Esophagus squamous epithelium (tissue), 5 donors: Measurements from ENCODE around the gene HOXA4. TPM values are rescaled to one million over a fixed set of nuclear protein-coding genes. Genes with fewer than 3 reads are reported as not detected.

Experiments
- DNase-seq: peaks from one replicate; lab custom pipeline; 2025; lab: John Stamatoyannopoulos, UW
- H3K27ac ChIP-seq, 4 donors: fragments of 200-600 bp; sonication (generic); one replicate each; pipeline ENCODE4 v1.5.1; 2016 to 2019; ENCODE audit warnings: mild to moderate bottlenecking in 1 of 4
- H3K27me3 ChIP-seq, 4 donors: fragments of 200-600 bp; sonication (generic); 1 replicate in 3 of 4; 2 replicates in 1 of 4; pipeline versions ENCODE4 v1.5.1 to v1.6.0; 2017 to 2021; ENCODE audit warnings: antibody characterized with exemption in 1 of 4
- H3K36me3 ChIP-seq, 3 donors: fragments of 200-600 bp; sonication (generic); one replicate each; pipeline ENCODE4 v1.5.1; 2016 to 2019
- H3K4me1 ChIP-seq, 3 donors: fragments of 200-600 bp; sonication (generic); one replicate each; pipeline ENCODE4 v1.5.1; 2017 to 2019
- H3K4me3 ChIP-seq, 4 donors: fragments of 200-600 bp; sonication (generic); 1 replicate in 3 of 4; 2 replicates in 1 of 4; pipeline ENCODE4 v1.5.1; 2016 to 2019; ENCODE audit warnings: mild to moderate bottlenecking in 2 of 4, moderate library complexity in 1 of 4
- H3K9me3 ChIP-seq, 3 donors: fragments of 200-600 bp; sonication (generic); one replicate each; pipeline ENCODE4 v1.5.1; 2016 to 2019
- CTCF ChIP-seq, 6 experiments: fragments of 450-650 bp in 4 of 6; fragments of 200-600 bp in 2 of 6; sonication (generic) in 2 of 6; IDR thresholded peaks; one replicate each; pipeline ENCODE4 v1.5.1; 2016 to 2019; ENCODE audit warnings: antibody characterized with exemption in 6 of 6, mild to moderate bottlenecking in 4 of 6, moderate library complexity in 4 of 6
- POLR2A ChIP-seq, 4 donors: fragments of 450-650 bp; IDR thresholded peaks; one replicate each; pipeline ENCODE4 v1.6.1; 2017; ENCODE audit warnings: antibody characterized with exemption in 4 of 4, mild to moderate bottlenecking in 4 of 4, moderate library complexity in 3 of 4
- WGBS, 2 donors: methylation state at CpG; one replicate each; pipeline ENCODE4 v1.1.5; 2018; 5-methylcytosine and 5-hydroxymethylcytosine counted together
- intact Hi-C: fragments of 100-400 bp; cut with DNase I; formaldehyde crosslinking; loops from one replicate; pipeline ENCODE4 v1.15.0; 2022
- total RNA-seq, 4 donors: library from RNA; depleted of rRNA; stranded (reverse); fragments of >200 nt; gene quantifications; one replicate each; pipeline ENCODE4 v1.1.0, GENCODE V29; 2016
- donor health status: DM: yes; HTN: yes; CAD: no.

Gene HOXA4
- total RNA-seq, 4 donors from 2014 or later, result 2.9 to 6.7 (median 4.1) TPM

- Histone ChIP-seq H3K36me3 (no peaks in the 10 kb centered on the region), H3K4me1 (peaks cover 9 to 85% (median 25%) of the 10 kb centered on the region in 3 donors), H3K27ac (peak overlapping the region; percentile 96 to 99 (median 99)), H3K4me3 (peak overlapping the region; percentile 35 to 97 (median 86)), H3K9me3 (no peaks in the 10 kb centered on the region), H3K27me3 (peaks cover 0 to 11% (median 0%) of the 10 kb centered on the region in 4 donors)
- WGBS, 2 donors, result 21 to 39% methylated on average over 8 of the region's 8 CpGs
- TF ChIP-seq POLR2A (IDR thresholded peaks at IDR 0.05) (no peak), CTCF (IDR thresholded peaks at IDR 0.05) (no peak)
- no peak for DNase-seq
- intact Hi-C loops, result no loop called here
These were observed 29.8 kb downstream of the HOXA4 start for GRCh38 chr7:27100694-27101170.

GRCh38 chr7:27099453-27100370 is 30.8 kb downstream of the HOXA4 start:
- no peak for DNase-seq
- 29 to 30% methylated on average over 8 of the region's 8 CpGs for WGBS, 2 donors
- Histone ChIP-seq H3K27ac (peak overlapping the region; percentile 96 to 99 (median 98)), H3K4me3 (peak overlapping the region; percentile 85 to 97 (median 92)), H3K9me3 (no peaks in the 10 kb centered on the region), H3K36me3 (no peaks in the 10 kb centered on the region), H3K4me1 (peaks cover 9 to 85% (median 20%) of the 10 kb centered on the region in 3 donors), H3K27me3 (peaks cover 0 to 11% (median 0%) of the 10 kb centered on the region in 4 donors)
- no peak for TF ChIP-seq CTCF (IDR thresholded peaks at IDR 0.05)
- TF ChIP-seq POLR2A (IDR thresholded peaks at IDR 0.05), result no peak
- intact Hi-C loops, result loop anchor here (5.0 kb wide), 1 partner anchor 237 kb away; the partner anchor contains the start of gene SKAP2

GRCh38 chr7:27098578-27099451 is 31.7 kb downstream of the HOXA4 start:
- intact Hi-C loops, result loop anchor here (5.0 kb wide), 1 partner anchor 237 kb away; the partner anchor contains the start of gene SKAP2
- Histone ChIP-seq H3K4me3 (peak overlapping the region; percentile 85 to 97 (median 92)), H3K27ac (peak overlapping the region; percentile 96 to 99 (median 98)), H3K4me1 (peaks cover 3 to 85% (median 18%) of the 10 kb centered on the region in 3 donors), H3K36me3 (no peaks in the 10 kb centered on the region), H3K9me3 (no peaks in the 10 kb centered on the region), H3K27me3 (peaks cover 0 to 9% (median 0%) of the 10 kb centered on the region in 4 donors)
- no peak for TF ChIP-seq CTCF (IDR thresholded peaks at IDR 0.05)
- no peak for TF ChIP-seq POLR2A (IDR thresholded peaks at IDR 0.05)
- WGBS, 2 donors, result 10 to 16% methylated on average over 25 to 31 of the region's 38 CpGs
- DNase-seq, result no peak

- Histone ChIP-seq H3K27me3 (no peaks in the 10 kb centered on the region), H3K4me1 (peaks cover 0 to 80% (median 15%) of the 10 kb centered on the region in 3 donors), H3K9me3 (no peaks in the 10 kb centered on the region), H3K27ac (peak overlapping the region; percentile 96 to 99 (median 98)), H3K4me3 (peak overlapping the region; percentile 85 to 97 (median 92)), H3K36me3 (no peaks in the 10 kb centered on the region)
- intact Hi-C loops, result loop anchor here (5.0 kb wide), 1 partner anchor 236 kb away; the partner anchor contains the start of gene SKAP2
- WGBS, 2 donors, result 9 to 16% methylated on average over 13 to 29 of the region's 35 CpGs
- no peak for DNase-seq
- no peak for TF ChIP-seq POLR2A (IDR thresholded peaks at IDR 0.05)
- TF ChIP-seq CTCF (IDR thresholded peaks at IDR 0.05), result no peak
These were observed 32.6 kb downstream of the HOXA4 start for GRCh38 chr7:27097686-27098577.
